Gastroesophageal sphincter (tissue), 3 donors: ENCODE data around the gene CSF3R.

Source experiments
- EP300 ChIP-seq: sonication (generic); formaldehyde crosslinking; IDR thresholded peaks from one replicate; pipeline ENCODE4 v1.6.1; 2017; ENCODE audit warnings: antibody characterized with exemption, mild to moderate bottlenecking
- POLR2A ChIP-seq, 2 donors: fragments of 450-650 bp; IDR thresholded peaks; one replicate each; pipeline ENCODE4 v1.6.1; 2017; ENCODE audit warnings: antibody characterized with exemption in 2 of 2, mild to moderate bottlenecking in 2 of 2, moderate library complexity in 1 of 2
- POLR2AphosphoS5 ChIP-seq: sonication (generic); formaldehyde crosslinking; IDR thresholded peaks from one replicate; pipeline ENCODE4 v1.6.1; 2017; ENCODE audit warnings: antibody characterized with exemption
- TF ChIP-seq, protein P1 (sequence below), 4 experiments: fragments of 200-600 bp in 2 of 4; fragments of 450-650 bp in 2 of 4; sonication (generic) in 1 of 4; IDR thresholded peaks; one replicate each; pipeline ENCODE4 v1.5.1; 2017 to 2019; ENCODE audit warnings: antibody characterized with exemption in 4 of 4, mild to moderate bottlenecking in 2 of 4, moderate library complexity in 2 of 4

- TF ChIP-seq, protein P1, sequence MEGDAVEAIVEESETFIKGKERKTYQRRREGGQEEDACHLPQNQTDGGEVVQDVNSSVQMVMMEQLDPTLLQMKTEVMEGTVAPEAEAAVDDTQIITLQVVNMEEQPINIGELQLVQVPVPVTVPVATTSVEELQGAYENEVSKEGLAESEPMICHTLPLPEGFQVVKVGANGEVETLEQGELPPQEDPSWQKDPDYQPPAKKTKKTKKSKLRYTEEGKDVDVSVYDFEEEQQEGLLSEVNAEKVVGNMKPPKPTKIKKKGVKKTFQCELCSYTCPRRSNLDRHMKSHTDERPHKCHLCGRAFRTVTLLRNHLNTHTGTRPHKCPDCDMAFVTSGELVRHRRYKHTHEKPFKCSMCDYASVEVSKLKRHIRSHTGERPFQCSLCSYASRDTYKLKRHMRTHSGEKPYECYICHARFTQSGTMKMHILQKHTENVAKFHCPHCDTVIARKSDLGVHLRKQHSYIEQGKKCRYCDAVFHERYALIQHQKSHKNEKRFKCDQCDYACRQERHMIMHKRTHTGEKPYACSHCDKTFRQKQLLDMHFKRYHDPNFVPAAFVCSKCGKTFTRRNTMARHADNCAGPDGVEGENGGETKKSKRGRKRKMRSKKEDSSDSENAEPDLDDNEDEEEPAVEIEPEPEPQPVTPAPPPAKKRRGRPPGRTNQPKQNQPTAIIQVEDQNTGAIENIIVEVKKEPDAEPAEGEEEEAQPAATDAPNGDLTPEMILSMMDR (IDR thresholded peaks at IDR 0.05): no peak
- no peak for TF ChIP-seq POLR2A (IDR thresholded peaks at IDR 0.05)
- TF ChIP-seq EP300: no peak
- no peak for TF ChIP-seq POLR2AphosphoS5
Observed at GRCh38 chr1:36486439-36487335, 4.0 kb upstream of the CSF3R start.
